Measurements from ENCODE around the gene NOL11.
"Not testable (repeated sequence)": the region's sequence is repeated elsewhere in the genome, so short reads cannot be mapped to it uniquely, and the experiment has no call there.

DNA sequence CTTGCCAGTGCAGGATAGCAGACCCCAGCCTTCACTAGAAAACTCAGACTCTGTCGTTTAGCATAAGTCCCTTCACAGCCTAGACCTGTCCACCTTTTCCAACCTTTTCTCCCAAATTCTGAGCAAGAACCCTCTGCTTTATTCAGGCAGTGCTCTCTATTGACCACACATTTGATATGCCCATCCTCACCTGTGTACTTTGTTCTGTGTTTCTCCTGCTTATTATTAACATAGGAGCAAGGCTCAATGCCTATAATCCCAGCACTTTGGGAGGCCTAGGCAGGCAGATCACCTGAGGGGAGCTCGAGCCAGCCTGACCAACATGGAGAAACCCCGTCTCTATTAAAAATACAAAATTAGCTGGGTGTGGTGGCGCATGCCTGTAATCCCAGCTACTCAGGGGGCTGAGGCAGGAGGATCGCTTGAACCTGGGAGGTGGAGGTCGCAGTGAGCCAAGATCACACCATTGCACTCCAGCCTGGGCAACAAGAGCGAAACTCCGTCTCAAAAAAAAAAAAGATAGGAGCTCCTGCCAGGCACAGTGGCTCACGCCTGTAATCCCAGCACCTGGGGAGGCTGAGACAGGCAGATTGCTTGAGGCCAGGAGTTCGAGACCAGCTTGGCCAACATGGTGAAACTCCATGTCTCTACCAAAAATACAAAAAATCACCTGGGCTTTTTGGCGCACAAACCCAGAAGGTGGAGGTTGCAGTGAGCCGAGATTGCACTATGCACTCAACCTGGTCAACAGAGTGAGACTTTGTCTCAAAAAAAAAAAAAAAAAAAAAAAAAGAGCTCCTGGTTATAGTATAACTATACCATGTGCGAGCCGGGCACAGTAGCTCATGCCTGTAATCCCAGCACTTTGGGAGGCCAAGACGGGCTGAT lies 9.7 kb downstream of the NOL11 start:
- TF ChIP-seq CTCF, POLR2A (IDR thresholded peaks at IDR 0.05): not testable (repeated sequence)

Data from prostate gland (tissue), 2 donors.